HPDE6-E6E7 (cell line): ENCODE data around the gene BRSK2.

Experiments
- DNase-seq: peaks from one replicate; pipeline ENCODE4 v3.0.0; 2011; ENCODE audit warnings: missing footprints; ENCODE audit errors: extremely low spot score

Gene BRSK2

GRCh38 chr11:1375955-1376258 lies 13.8 kb upstream of the BRSK2 start:
- DNase-seq: no peak

- no peak for DNase-seq
These were observed 12.4 kb upstream of the BRSK2 start for GRCh38 chr11:1377231-1377780.

- DNase-seq: no peak
These were observed 7.8 kb upstream of the BRSK2 start for GRCh38 chr11:1381793-1382425.

- DNase-seq: no peak
These were observed 7.3 kb upstream of the BRSK2 start for GRCh38 chr11:1382429-1382828.

GRCh38 chr11:1382831-1383607 lies 6.7 kb upstream of the BRSK2 start:
- peak; percentile 27 for DNase-seq

GRCh38 chr11:1384199-1384970 lies 5.3 kb upstream of the BRSK2 start:
- no peak for DNase-seq

GRCh38 chr11:1387521-1387920 lies 2.2 kb upstream of the BRSK2 start:
- no peak for DNase-seq

- no peak for DNase-seq
These were observed 1.6 kb upstream of the BRSK2 start for GRCh38 chr11:1387961-1388762.

- DNase-seq: no peak
These were observed 1.0 kb upstream of the BRSK2 start for GRCh38 chr11:1388763-1389102.

GRCh38 chr11:1389103-1389931 lies 417 bp upstream of the BRSK2 start:
- peak; percentile 78 for DNase-seq

GRCh38 chr11:1390569-1391164 lies 933 bp downstream of the BRSK2 start:
- DNase-seq: no peak

GRCh38 chr11:1391165-1392075 lies 1.7 kb downstream of the BRSK2 start:
- no peak for DNase-seq

GRCh38 chr11:1392111-1392510 lies 2.4 kb downstream of the BRSK2 start:
- no peak for DNase-seq

- DNase-seq: no peak
These were observed 2.8 kb downstream of the BRSK2 start for GRCh38 chr11:1392561-1392960.

GRCh38 chr11:1393038-1393710 lies 3.4 kb downstream of the BRSK2 start:
- DNase-seq: no peak

- no peak for DNase-seq
These were observed 5.4 kb downstream of the BRSK2 start for GRCh38 chr11:1394936-1395772.

GRCh38 chr11:1395773-1396374 lies 6.1 kb downstream of the BRSK2 start:
- DNase-seq: no peak
